K562 (cell line): Measurements from ENCODE around the gene SHISA6. TPM values are rescaled to one million over a fixed set of nuclear protein-coding genes. Genes with fewer than 3 reads are reported as not detected.

Experiments used
- FOXA3 ChIP-seq, 2 experiments: fragments of 450-650 bp in 1 of 2; sonication (generic) in 1 of 2; formaldehyde crosslinking; IDR thresholded peaks in 1 of 2; conservative IDR thresholded peaks in 1 of 2; 2 replicates each; pipeline versions ENCODE4 v1.4.0 to v1.8.0; 2020 to 2022; ENCODE audit warnings: mild to moderate bottlenecking in 2 of 2, missing genetic modification reagents in 1 of 2
- KLF13 ChIP-seq: fragments of 450-650 bp; IDR thresholded peaks from 2 replicates; pipeline ENCODE4 v1.6.1; 2016; ENCODE audit warnings: missing genetic modification characterization, low read depth, mild to moderate bottlenecking, missing compliant biosample characterization, moderate library complexity, borderline replicate concordance
- MXD1 ChIP-seq: fragments of 250-450 bp; sonication (Bioruptor Pico); IDR thresholded peaks from 2 replicates; pipeline ENCODE4 v1.8.0; 2021; ENCODE audit warnings: borderline replicate concordance, mild to moderate bottlenecking, moderate library complexity; ENCODE audit not compliant: poor library complexity, severe bottlenecking
- PBX2 ChIP-seq, 2 experiments: IDR thresholded peaks in 1 of 2; conservative IDR thresholded peaks in 1 of 2; 2 replicates each; pipeline ENCODE4 v1.6.1; 2016; ENCODE audit warnings: low read depth in 2 of 2, mild to moderate bottlenecking in 1 of 2, missing compliant biosample characterization in 1 of 2, missing genetic modification characterization in 1 of 2, moderate library complexity in 1 of 2
- RFX7 ChIP-seq: fragments of 250-450 bp; sonication (Bioruptor Pico); IDR thresholded peaks from 2 replicates; pipeline ENCODE4 v1.5.1; 2021; ENCODE audit warnings: mild to moderate bottlenecking
- ZNF280B ChIP-seq: fragments of 250-450 bp; sonication (Bioruptor Pico); IDR thresholded peaks from 2 replicates; pipeline ENCODE4 v1.5.1; 2021; ENCODE audit warnings: mild to moderate bottlenecking
- polyA plus RNA-seq, 8 experiments: library from polyadenylated mRNA; depleted of rRNA in 4 of 8; stranded (reverse) in 5 of 8; unstranded in 3 of 8; fragments of >200 nt; fragmentation: Nextera tagmentation in 2 of 8; fragmentation: Illumina TruSeq in 1 of 8; extraction: Ambion mirVana in 2 of 8; extraction: Trizol in 1 of 8; gene quantifications; 2 replicates each; pipeline versions ENCODE4 v1.2.1 to v1.2.3, GENCODE V29; 2011 to 2014; ENCODE audit warnings: inconsistent platforms in 1 of 8, missing spikeins in 1 of 8
- total RNA-seq, 7 experiments: library from RNA; depleted of rRNA in 6 of 7; stranded (reverse); fragments of >200 nt in 6 of 7; fragmentation: Illumina TruSeq in 2 of 7; extraction: Trizol in 2 of 7; gene quantifications; 2 replicates each; pipeline versions ENCODE4 v1.2.1 to v1.2.3, GENCODE V29; 2011 to 2021; ENCODE audit warnings: low replicate concordance in 1 of 7

Gene SHISA6
- total and polyA plus RNA-seq, 9 of the 15 experiments (the other 6 are each of a cell fraction or from before 2014, with no cell fraction given): not detected

GRCh38 chr17:11342138-11342537, 101.1 kb downstream of the SHISA6 start (continued):
- TF ChIP-seq MXD1 (no peak), ZNF280B (no peak), RFX7 (CRISPR knock-in tag) (no peak), FOXA3 (CRISPR knock-in tag; conservative IDR thresholded peaks at IDR 0.05 in 1 of 2, IDR thresholded peaks at IDR 0.05 in 1 of 2) (no peak), KLF13 (no peak), PBX2 (CRISPR knock-in tag; IDR thresholded peaks at IDR 0.05; ENCODE audit: low read depth) (no peak), PBX2 (tag; conservative IDR thresholded peaks at IDR 0.05; ENCODE audit: low read depth) (no peak)
